WTC11 (cell line): ENCODE data around the gene MTX1. TPM values are rescaled to one million over a fixed set of nuclear protein-coding genes. Genes with fewer than 3 reads are reported as not detected.

Source experiments
- ATF1 ChIP-seq: sonication (generic); formaldehyde crosslinking; IDR thresholded peaks from 2 replicates; pipeline ENCODE4 v1.8.1; 2023; ENCODE audit warnings: mild to moderate bottlenecking, moderate library complexity, missing genetic modification reagents
- EMX1 ChIP-seq: fragments of 250-450 bp; sonication (Bioruptor Pico); IDR thresholded peaks from 2 replicates; pipeline ENCODE4 v1.8.0; 2021; ENCODE audit warnings: mild to moderate bottlenecking
- FOXK1 ChIP-seq: sonication (generic); formaldehyde crosslinking; IDR thresholded peaks from 2 replicates; pipeline ENCODE4 v1.8.0; 2022; ENCODE audit warnings: mild to moderate bottlenecking, moderate library complexity, missing genetic modification reagents
- GRHL2 ChIP-seq: fragments of 250-450 bp; sonication (Bioruptor Pico); IDR thresholded peaks from 2 replicates; pipeline ENCODE4 v1.8.0; 2022; ENCODE audit warnings: mild to moderate bottlenecking, moderate library complexity; ENCODE audit not compliant: insufficient replicate concordance, severe bottlenecking
- GTF2I ChIP-seq: fragments of 250-450 bp; sonication (Bioruptor Pico); conservative IDR thresholded peaks from 2 replicates; pipeline ENCODE4 v1.4.0; 2021; ENCODE audit warnings: mild to moderate bottlenecking
- NFATC4 ChIP-seq: fragments of 250-450 bp; sonication (Bioruptor Pico); IDR thresholded peaks from 2 replicates; pipeline ENCODE4 v1.9.0; 2021; ENCODE audit warnings: mild to moderate bottlenecking
- NFE2L1 ChIP-seq: sonication (generic); formaldehyde crosslinking; IDR thresholded peaks from 2 replicates; pipeline ENCODE4 v1.8.1; 2023; ENCODE audit warnings: missing genetic modification reagents
- NR2C2 ChIP-seq: sonication (generic); formaldehyde crosslinking; IDR thresholded peaks from 2 replicates; pipeline ENCODE4 v1.8.0; 2022; ENCODE audit warnings: mild to moderate bottlenecking, missing genetic modification reagents
- PREB ChIP-seq: sonication (generic); formaldehyde crosslinking; IDR thresholded peaks from 2 replicates; pipeline ENCODE4 v1.8.1; 2022; ENCODE audit warnings: mild to moderate bottlenecking, missing genetic modification reagents, moderate library complexity, borderline replicate concordance
- RELA ChIP-seq: sonication (generic); formaldehyde crosslinking; IDR thresholded peaks from 2 replicates; pipeline ENCODE4 v1.8.1; 2022; ENCODE audit warnings: missing genetic modification reagents, mild to moderate bottlenecking, borderline replicate concordance
- ZMAT4 ChIP-seq: fragments of 250-450 bp; sonication (Bioruptor Pico); IDR thresholded peaks from 2 replicates; pipeline ENCODE4 v1.9.0; 2021; ENCODE audit warnings: mild to moderate bottlenecking
- ZNF121 ChIP-seq: sonication (generic); formaldehyde crosslinking; IDR thresholded peaks from 2 replicates; pipeline ENCODE4 v1.8.0; 2023; ENCODE audit warnings: missing genetic modification reagents
- ZNF138 ChIP-seq: sonication (generic); formaldehyde crosslinking; conservative IDR thresholded peaks from 2 replicates; pipeline ENCODE4 v1.8.1; 2022; ENCODE audit warnings: mild to moderate bottlenecking, moderate library complexity, missing genetic modification reagents
- ZNF232 ChIP-seq: sonication (generic); formaldehyde crosslinking; IDR thresholded peaks from 2 replicates; pipeline ENCODE4 v1.8.0; 2022; ENCODE audit warnings: mild to moderate bottlenecking, missing genetic modification reagents
- ZNF263 ChIP-seq: sonication (generic); formaldehyde crosslinking; IDR thresholded peaks from 2 replicates; pipeline ENCODE4 v1.8.1; 2022; ENCODE audit warnings: low read depth, mild to moderate bottlenecking, moderate library complexity, missing genetic modification reagents
- ZNF317 ChIP-seq: sonication (generic); formaldehyde crosslinking; IDR thresholded peaks from 2 replicates; pipeline ENCODE4 v1.8.1; 2023; ENCODE audit warnings: low read depth, mild to moderate bottlenecking, moderate library complexity, missing genetic modification reagents, borderline replicate concordance
- ZNF425 ChIP-seq: fragments of 250-450 bp; sonication (Bioruptor Pico); conservative IDR thresholded peaks from 2 replicates; pipeline ENCODE4 v1.9.0; 2021; ENCODE audit warnings: mild to moderate bottlenecking
- ZSCAN18 ChIP-seq: fragments of 250-450 bp; sonication (Bioruptor Pico); IDR thresholded peaks from 2 replicates; pipeline ENCODE4 v2.1.2; 2022; ENCODE audit warnings: mild to moderate bottlenecking, moderate library complexity
- total RNA-seq: library from RNA; stranded (reverse); gene quantifications from 3 replicates; pipeline ENCODE4 v1.2.3, GENCODE V29; 2021
- TF ChIP-seq, protein P1 (sequence below): sonication (generic); formaldehyde crosslinking; conservative IDR thresholded peaks from 2 replicates; pipeline ENCODE4 v1.8.1; 2022; ENCODE audit warnings: mild to moderate bottlenecking, missing genetic modification reagents
- TF ChIP-seq, protein P2 (sequence below): sonication (generic); formaldehyde crosslinking; IDR thresholded peaks from 2 replicates; pipeline ENCODE4 v1.8.1; 2023; ENCODE audit warnings: mild to moderate bottlenecking, missing genetic modification reagents
- TF ChIP-seq, protein P3 (sequence below): sonication (generic); formaldehyde crosslinking; IDR thresholded peaks from 2 replicates; pipeline ENCODE4 v1.8.0; 2022; ENCODE audit warnings: mild to moderate bottlenecking, missing genetic modification reagents

MTX1 gene
- total RNA-seq, 1 experiment from 2014 or later: 62.8 TPM

DNA sequence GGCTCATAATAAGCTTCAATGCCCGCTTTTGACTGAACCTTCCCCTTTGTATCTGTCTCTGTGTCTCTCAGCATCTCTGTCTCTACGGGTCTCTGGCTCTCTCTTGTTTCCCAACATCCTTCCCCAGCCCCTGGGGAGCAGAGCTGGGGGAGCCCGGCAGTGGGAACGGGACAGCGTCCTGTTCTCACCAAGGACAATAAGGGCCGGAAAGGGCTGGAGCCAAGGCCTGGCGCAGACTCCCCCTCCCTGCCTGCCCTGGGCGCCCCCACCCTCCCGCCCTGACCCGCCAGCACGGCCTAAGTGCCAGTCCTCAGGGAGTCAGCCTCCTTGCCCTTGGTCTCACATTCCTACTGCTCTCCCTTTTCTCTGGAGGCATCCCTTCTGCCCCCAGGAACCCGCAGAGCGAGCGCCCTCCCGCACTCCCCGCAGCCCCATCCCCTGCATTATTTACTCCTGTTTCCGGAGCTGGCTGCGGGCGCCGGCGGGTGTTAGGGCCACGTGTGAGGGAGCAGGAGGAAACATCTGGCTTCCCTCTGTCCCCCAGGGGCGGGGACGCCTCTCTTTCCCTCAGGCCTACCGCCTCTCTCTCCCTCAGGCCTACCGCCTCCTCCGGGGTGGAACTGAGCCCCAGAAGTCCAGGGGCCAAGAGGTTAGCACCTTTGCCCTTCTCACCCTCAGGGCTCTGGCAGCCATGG, 41.9 kb upstream of the MTX1 start (continued):
- TF ChIP-seq ZSCAN18 (CRISPR knock-in tag) (no peak), ZNF232 (CRISPR knock-in tag) (peak; percentile 40; the same call in 1 of the 2 replicates), ZNF425 (no peak), ZNF138 (CRISPR knock-in tag) (no peak), ZNF263 (CRISPR knock-in tag) (no peak), NFE2L1 (CRISPR knock-in tag) (no peak), FOXK1 (peak; percentile 75), GTF2I (no peak), NFATC4 (CRISPR knock-in tag) (no peak), EMX1 (CRISPR knock-in tag) (no peak), ATF1 (CRISPR knock-in tag) (no peak), RELA (CRISPR knock-in tag) (no peak), ZMAT4 (no peak), GRHL2 (no peak), ZNF121 (CRISPR knock-in tag) (no peak), ZNF317 (CRISPR knock-in tag) (no peak), PREB (CRISPR knock-in tag) (no peak), NR2C2 (CRISPR knock-in tag) (no peak)
- TF ChIP-seq, protein P1, sequence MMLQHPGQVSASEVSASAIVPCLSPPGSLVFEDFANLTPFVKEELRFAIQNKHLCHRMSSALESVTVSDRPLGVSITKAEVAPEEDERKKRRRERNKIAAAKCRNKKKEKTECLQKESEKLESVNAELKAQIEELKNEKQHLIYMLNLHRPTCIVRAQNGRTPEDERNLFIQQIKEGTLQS (CRISPR knock-in tag): no peak
- TF ChIP-seq, protein P2, sequence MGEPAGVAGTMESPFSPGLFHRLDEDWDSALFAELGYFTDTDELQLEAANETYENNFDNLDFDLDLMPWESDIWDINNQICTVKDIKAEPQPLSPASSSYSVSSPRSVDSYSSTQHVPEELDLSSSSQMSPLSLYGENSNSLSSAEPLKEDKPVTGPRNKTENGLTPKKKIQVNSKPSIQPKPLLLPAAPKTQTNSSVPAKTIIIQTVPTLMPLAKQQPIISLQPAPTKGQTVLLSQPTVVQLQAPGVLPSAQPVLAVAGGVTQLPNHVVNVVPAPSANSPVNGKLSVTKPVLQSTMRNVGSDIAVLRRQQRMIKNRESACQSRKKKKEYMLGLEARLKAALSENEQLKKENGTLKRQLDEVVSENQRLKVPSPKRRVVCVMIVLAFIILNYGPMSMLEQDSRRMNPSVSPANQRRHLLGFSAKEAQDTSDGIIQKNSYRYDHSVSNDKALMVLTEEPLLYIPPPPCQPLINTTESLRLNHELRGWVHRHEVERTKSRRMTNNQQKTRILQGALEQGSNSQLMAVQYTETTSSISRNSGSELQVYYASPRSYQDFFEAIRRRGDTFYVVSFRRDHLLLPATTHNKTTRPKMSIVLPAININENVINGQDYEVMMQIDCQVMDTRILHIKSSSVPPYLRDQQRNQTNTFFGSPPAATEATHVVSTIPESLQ: no peak
- TF ChIP-seq, protein P3, sequence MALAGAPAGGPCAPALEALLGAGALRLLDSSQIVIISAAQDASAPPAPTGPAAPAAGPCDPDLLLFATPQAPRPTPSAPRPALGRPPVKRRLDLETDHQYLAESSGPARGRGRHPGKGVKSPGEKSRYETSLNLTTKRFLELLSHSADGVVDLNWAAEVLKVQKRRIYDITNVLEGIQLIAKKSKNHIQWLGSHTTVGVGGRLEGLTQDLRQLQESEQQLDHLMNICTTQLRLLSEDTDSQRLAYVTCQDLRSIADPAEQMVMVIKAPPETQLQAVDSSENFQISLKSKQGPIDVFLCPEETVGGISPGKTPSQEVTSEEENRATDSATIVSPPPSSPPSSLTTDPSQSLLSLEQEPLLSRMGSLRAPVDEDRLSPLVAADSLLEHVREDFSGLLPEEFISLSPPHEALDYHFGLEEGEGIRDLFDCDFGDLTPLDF: no peak
